IMR-90 (cell line): ENCODE measurements around the gene ADAM15.

Experiments
- BHLHE40 ChIP-seq: fragments of 150-350 bp; IDR thresholded peaks from 2 replicates; pipeline ENCODE4 v1.6.1; 2016; ENCODE audit warnings: mild to moderate bottlenecking, low read depth, low read length
- MXI1 ChIP-seq: IDR thresholded peaks from 2 replicates; pipeline ENCODE4 v1.6.1; 2012; ENCODE audit warnings: low read depth, mild to moderate bottlenecking, low read length, moderate library complexity, borderline replicate concordance
- POLR2A ChIP-seq: IDR thresholded peaks from 2 replicates; pipeline ENCODE4 v1.6.1; 2012; ENCODE audit warnings: mild to moderate bottlenecking, low read depth, low read length
- TF ChIP-seq, protein P1 (sequence below): conservative IDR thresholded peaks from 2 replicates; pipeline ENCODE4 v1.5.1; 2012; ENCODE audit warnings: mild to moderate bottlenecking, low read depth, low read length, improper control_type of control experiment

DNA sequence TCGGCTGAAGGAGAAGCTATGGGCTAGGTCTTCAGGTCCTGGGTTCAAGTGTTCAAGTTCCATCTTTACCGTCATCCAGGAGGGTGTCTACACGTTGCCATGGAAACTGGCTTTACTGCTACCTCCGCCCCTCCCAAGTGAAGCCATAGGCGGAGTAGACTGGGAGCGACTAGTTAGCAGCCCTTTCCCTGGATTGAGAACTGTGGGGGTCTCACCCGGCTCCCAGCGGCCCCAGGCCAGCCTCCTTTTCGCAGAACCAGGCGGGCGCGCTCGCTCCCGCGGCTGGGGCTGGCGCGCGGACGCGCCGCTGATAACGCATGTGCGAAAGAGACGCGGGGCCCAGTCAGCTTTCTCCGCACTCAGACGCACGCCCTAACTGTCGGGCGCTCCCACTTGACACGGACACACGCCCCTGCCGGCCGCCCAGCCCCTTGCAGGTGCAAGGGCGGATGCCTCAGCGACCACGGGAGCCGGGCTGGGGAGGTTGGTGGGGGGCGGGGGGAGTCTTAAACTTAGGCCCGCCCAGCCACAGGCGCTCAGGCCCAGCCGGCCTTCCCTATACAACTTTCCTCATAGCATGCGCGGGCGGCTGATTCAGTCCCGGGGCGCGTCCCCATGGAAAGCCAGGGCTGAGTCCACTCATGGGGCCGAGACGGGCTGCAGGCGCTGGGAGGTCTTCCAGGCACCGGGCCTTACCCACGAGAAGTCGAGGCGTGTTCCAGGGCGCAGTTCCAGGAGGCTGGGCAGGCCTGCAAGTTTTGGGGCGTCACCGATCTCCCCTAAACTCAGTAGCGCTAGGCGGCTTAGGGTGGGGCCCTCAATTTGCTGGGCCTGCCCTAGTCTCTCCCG lies 19.8 kb downstream of the ADAM15 start:
- TF ChIP-seq POLR2A (no peak), BHLHE40 (no peak), MXI1 (peak; percentile 48; the same call in 1 of the 2 replicates)
- TF ChIP-seq, protein P1, sequence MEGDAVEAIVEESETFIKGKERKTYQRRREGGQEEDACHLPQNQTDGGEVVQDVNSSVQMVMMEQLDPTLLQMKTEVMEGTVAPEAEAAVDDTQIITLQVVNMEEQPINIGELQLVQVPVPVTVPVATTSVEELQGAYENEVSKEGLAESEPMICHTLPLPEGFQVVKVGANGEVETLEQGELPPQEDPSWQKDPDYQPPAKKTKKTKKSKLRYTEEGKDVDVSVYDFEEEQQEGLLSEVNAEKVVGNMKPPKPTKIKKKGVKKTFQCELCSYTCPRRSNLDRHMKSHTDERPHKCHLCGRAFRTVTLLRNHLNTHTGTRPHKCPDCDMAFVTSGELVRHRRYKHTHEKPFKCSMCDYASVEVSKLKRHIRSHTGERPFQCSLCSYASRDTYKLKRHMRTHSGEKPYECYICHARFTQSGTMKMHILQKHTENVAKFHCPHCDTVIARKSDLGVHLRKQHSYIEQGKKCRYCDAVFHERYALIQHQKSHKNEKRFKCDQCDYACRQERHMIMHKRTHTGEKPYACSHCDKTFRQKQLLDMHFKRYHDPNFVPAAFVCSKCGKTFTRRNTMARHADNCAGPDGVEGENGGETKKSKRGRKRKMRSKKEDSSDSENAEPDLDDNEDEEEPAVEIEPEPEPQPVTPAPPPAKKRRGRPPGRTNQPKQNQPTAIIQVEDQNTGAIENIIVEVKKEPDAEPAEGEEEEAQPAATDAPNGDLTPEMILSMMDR: peak; percentile 27; the same call in 1 of the 2 replicates
